AG04450 (cell line): ENCODE data around the gene BNIP5. TPM values are rescaled to one million over a fixed set of nuclear protein-coding genes. Genes with fewer than 3 reads are reported as not detected.
A peak's percentile ranks its signal among the peaks of the same experiment; 100 is the strongest.

Experiments
- CTCF ChIA-PET: fragments of 300-600, 350-600 bp; formaldehyde crosslinking; extraction: SDS; loops from one replicate; lab custom pipeline; 2022; ENCODE audit warnings: antibody characterized with exemption, inconsistent platforms; lab: Charles Lee
- POLR2A ChIA-PET: fragments of 350-600 bp; formaldehyde crosslinking; extraction: SDS; loops from one replicate; lab custom pipeline; 2021; ENCODE audit warnings: antibody characterized with exemption, inconsistent platforms; lab: Yijun Ruan, JAX
- DNase-seq: peaks from one replicate; pipeline ENCODE4 v3.0.0-alpha.2; 2011; ENCODE audit warnings: low read depth, low spot score
- H3K27ac ChIP-seq: one replicate; pipeline ENCODE4 v1.5.1; 2012; ENCODE audit warnings: low read depth, low read length, control low read depth
- H3K27me3 ChIP-seq: one replicate; pipeline ENCODE4 v1.6.0; 2012; ENCODE audit warnings: low read length; ENCODE audit not compliant: control insufficient read depth, insufficient read depth
- H3K4me3 ChIP-seq: 2 replicates; pipeline ENCODE4 v1.5.1; 2011; ENCODE audit warnings: mild to moderate bottlenecking, low read depth, low read length, control low read depth
- H3K9me3 ChIP-seq: 2 replicates; pipeline ENCODE4 v1.5.1; 2012; ENCODE audit warnings: low read length; ENCODE audit not compliant: control insufficient read depth, insufficient read depth
- CTCF ChIP-seq: IDR thresholded peaks from 2 replicates; pipeline ENCODE4 v1.5.1; 2011; ENCODE audit warnings: low read depth, low read length, control low read depth, inconsistent platforms
- polyA plus RNA-seq: library from polyadenylated mRNA; depleted of rRNA; stranded (reverse); fragments of >200 nt; gene quantifications from 2 replicates; pipeline ENCODE4 v1.2.3, GENCODE V29; 2011

BNIP5 gene
- polyA plus RNA-seq, 1 experiment, result not detected

GRCh38 chr6:36346486-36347273 lies 10.0 kb upstream of the BNIP5 start:
- H3K27ac ChIP-seq, result no peak overlapping the region
- POLR2A ChIA-PET, result no interaction called here
- no peak overlapping the region for H3K4me3 ChIP-seq
- no peak for TF ChIP-seq CTCF
- CTCF ChIA-PET, result interaction anchor here (1.7 kb wide), 1 partner anchor 14 kb away, joined by 6 read pairs; no protein-coding TSS in a partner anchor
- H3K27me3 ChIP-seq, result peaks cover 21% of the 10 kb centered on the region
- no peak for DNase-seq
- H3K9me3 ChIP-seq, result no peaks in the 10 kb centered on the region

- peaks cover 21% of the 10 kb centered on the region for H3K27me3 ChIP-seq
- DNase-seq, result no peak
- no peak for TF ChIP-seq CTCF
- ChIA-PET POLR2A (interaction anchor here (0.7 kb wide), 1 partner anchor 388 kb away, joined by 3 read pairs; no protein-coding TSS in a partner anchor), CTCF (interaction anchor here (0.9 to 1.7 kb wide), 2 partner anchors 13 to 15 kb away, joined by 3 to 6 read pairs; no protein-coding TSS in a partner anchor)
- no peak overlapping the region for H3K27ac ChIP-seq
- H3K4me3 ChIP-seq, result no peak overlapping the region
- H3K9me3 ChIP-seq, result no peaks in the 10 kb centered on the region
Observed at GRCh38 chr6:36345681-36346466, 9.2 kb upstream of the BNIP5 start.

DNA sequence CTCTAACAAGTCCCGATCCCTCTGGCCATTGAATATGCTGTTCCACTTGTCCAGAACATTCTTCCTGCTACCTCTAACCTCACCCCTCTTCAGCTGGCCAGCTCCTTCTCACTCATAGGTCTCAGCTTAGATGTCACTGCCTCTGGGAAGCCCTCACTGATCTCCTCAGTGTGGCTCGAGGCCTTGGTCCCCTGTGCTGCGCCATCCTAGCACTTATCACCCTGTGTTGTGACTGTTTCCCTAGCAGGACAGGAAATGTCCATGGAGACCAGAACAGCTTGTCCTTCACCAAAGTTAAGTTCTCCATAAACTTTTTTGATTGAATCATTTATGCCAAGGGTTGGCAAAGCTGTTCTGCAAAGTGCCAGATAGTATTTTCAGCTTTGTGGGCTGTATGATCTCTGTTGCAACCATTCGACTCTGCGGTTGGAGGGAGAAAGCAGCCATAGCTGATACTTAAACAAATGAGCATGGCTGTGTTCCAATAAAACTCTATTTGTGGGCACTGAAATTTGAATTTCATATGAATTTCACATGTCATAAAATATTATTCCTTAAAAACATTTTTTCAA lies 6.5 kb upstream of the BNIP5 start:
- Histone ChIP-seq H3K4me3 (no peak overlapping the region), H3K27ac (no peak overlapping the region), H3K9me3 (no peaks in the 10 kb centered on the region), H3K27me3 (peaks cover 42% of the 10 kb centered on the region)
- ChIA-PET CTCF (interaction anchor here (5.8 kb wide), 1 partner anchor 16 kb away, joined by 59 read pairs; no protein-coding TSS in a partner anchor), POLR2A (no interaction called here)
- TF ChIP-seq CTCF, result no peak
- DNase-seq, result no peak

DNA sequence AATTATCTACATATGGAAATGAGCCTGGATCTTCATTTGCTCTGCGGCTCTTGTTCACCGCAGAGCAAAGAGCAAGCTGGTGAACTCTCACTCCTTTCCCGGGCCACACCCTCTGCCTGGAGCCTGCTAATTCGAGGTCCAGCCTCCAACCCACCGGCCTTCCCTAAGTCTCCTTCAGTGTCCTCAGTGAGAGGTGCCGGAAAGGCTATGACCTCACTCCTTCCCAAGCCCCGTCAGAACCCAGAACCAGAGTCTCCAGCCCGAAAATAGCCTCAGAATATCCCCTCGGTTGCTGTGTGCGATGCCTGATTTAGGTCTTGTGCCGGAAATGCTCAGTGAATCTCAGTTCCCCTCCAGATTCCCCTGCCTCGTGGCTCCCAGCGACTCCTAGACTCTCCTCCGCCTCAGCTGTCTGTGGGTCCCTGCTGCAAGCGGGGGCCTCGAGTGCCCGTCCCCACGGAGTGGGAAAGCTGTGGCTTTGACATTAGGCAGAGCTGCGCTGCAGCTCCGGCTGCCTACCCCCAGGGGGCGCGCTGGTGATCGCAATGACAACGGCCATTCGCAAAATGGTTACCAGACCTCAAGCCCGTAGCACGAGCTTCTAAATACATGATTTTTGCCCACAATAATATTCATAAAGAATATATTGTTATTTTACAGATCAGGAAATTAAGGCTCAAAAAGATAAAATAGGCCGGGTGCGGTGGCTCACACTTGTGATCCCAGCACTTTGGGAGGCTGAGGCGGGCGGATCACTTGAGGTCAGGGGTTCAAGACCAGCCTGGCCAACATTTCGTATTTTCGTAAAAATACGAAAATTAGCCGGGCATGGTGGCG lies 4.1 kb upstream of the BNIP5 start:
- TF ChIP-seq CTCF, result peak; percentile 96
- Histone ChIP-seq H3K9me3 (no peaks in the 10 kb centered on the region), H3K4me3 (0 out of 2 replicates have a peak overlapping the region, but pooled peaks have one; percentile 4), H3K27ac (no peak overlapping the region), H3K27me3 (peaks cover 43% of the 10 kb centered on the region)
- no peak for DNase-seq
- CTCF ChIA-PET, result interaction anchor here (0.5 to 5.8 kb wide), 39 partner anchors 10 to 423 kb away, joined by 3 to 59 read pairs (median 4); no protein-coding TSS in a partner anchor
- POLR2A ChIA-PET, result interaction anchor here (0.6 kb wide), 1 partner anchor 257 kb away, joined by 4 read pairs; no protein-coding TSS in a partner anchor
